Upper lobe of left lung (tissue), 6 donors: ENCODE data around the gene CEBPE. TPM values are rescaled to one million over a fixed set of nuclear protein-coding genes. Genes with fewer than 3 reads are reported as not detected.
A peak's percentile ranks its signal among the peaks of the same experiment; 100 is the strongest.

Experiments used
- ATAC-seq, 2 donors: fragments of 200-7000 bp; cut with Tn5 transposase; one replicate each; pipeline ENCODE4 v1.9.1; 2022; ENCODE audit warnings: mild to moderate bottlenecking in 2 of 2, moderate library complexity in 2 of 2; ENCODE audit not compliant: low FRiP score in 2 of 2
- DNase-seq, 2 donors: peaks; one replicate each; pipeline ENCODE4 v3.0.0-alpha.2; 2019 to 2020
- H3K27ac ChIP-seq, 4 donors: fragments of 200-600 bp; sonication (generic); one replicate each; pipeline ENCODE4 v1.5.1; 2016 to 2019
- H3K27me3 ChIP-seq, 4 donors: fragments of 200-600 bp; sonication (generic); one replicate each; pipeline ENCODE4 v1.5.1; 2017 to 2019
- H3K36me3 ChIP-seq, 4 donors: fragments of 200-600 bp; sonication (generic); one replicate each; pipeline ENCODE4 v1.5.1; 2016 to 2019
- H3K4me1 ChIP-seq, 4 donors: fragments of 200-600 bp; sonication (generic); one replicate each; pipeline ENCODE4 v1.5.1; 2018 to 2019
- H3K4me3 ChIP-seq, 4 donors: fragments of 200-600 bp; sonication (generic); one replicate each; pipeline ENCODE4 v1.5.1; 2017 to 2019; ENCODE audit warnings: mild to moderate bottlenecking in 2 of 4, moderate library complexity in 1 of 4
- H3K9me3 ChIP-seq, 4 donors: fragments of 200-600 bp; sonication (generic); one replicate each; pipeline ENCODE4 v1.5.1; 2018 to 2019
- CTCF ChIP-seq, 6 experiments: fragments of 450-650 bp in 4 of 6; fragments of 200-600 bp in 2 of 6; sonication (generic) in 2 of 6; IDR thresholded peaks; one replicate each; pipeline ENCODE4 v1.5.1; 2016 to 2019; ENCODE audit warnings: antibody characterized with exemption in 6 of 6
- EP300 ChIP-seq, 4 donors: sonication (generic); formaldehyde crosslinking; IDR thresholded peaks; one replicate each; pipeline ENCODE4 v1.5.1; 2017; ENCODE audit warnings: antibody characterized with exemption in 4 of 4, control low read depth in 2 of 4
- POLR2A ChIP-seq, 4 donors: fragments of 450-650 bp; IDR thresholded peaks; one replicate each; pipeline ENCODE4 v1.5.1; 2016 to 2017; ENCODE audit warnings: antibody characterized with exemption in 4 of 4, mild to moderate bottlenecking in 2 of 4
- POLR2AphosphoS5 ChIP-seq, 2 donors: sonication (generic); formaldehyde crosslinking; IDR thresholded peaks; one replicate each; pipeline ENCODE4 v1.5.1; 2017; ENCODE audit warnings: antibody characterized with exemption in 2 of 2
- WGBS, 2 donors: methylation state at CpG; one replicate each; pipeline ENCODE4 v1.1.5; 2017 to 2018; 5-methylcytosine and 5-hydroxymethylcytosine counted together
- total RNA-seq, 6 donors: library from RNA; depleted of rRNA in 4 of 6; stranded (reverse); fragments of >200 nt in 4 of 6; gene quantifications; one replicate each; pipeline versions ENCODE4 v1.1.0 to v1.2.1, GENCODE V29; 2016 to 2021
- donor health status: DM: no; HTN: no; CAD: no; lungs with moderate emphysema.
- donor health status: DM: no; HTN: yes; CAD: no; lungs with severe emphysema.

Gene CEBPE
- total RNA-seq, 6 donors from 2014 or later = 0.31 to 0.77 TPM; not detected in 4

GRCh38 chr14:23115039-23115731 is 3.9 kb downstream of the CEBPE start:
- no peaks in the 10 kb centered on the region for H3K36me3 ChIP-seq
- H3K27me3 ChIP-seq = no peaks in the 10 kb centered on the region
- no peak overlapping the region for H3K4me3 ChIP-seq
- H3K9me3 ChIP-seq = no peaks in the 10 kb centered on the region
- TF ChIP-seq POLR2AphosphoS5 (IDR thresholded peaks at IDR 0.05) (peak in 1 of 2 donors; percentile 79), CTCF (IDR thresholded peaks at IDR 0.05) (no peak), POLR2A (IDR thresholded peaks at IDR 0.05) (no peak), EP300 (IDR thresholded peaks at IDR 0.05) (peak in 2 of 4 donors; percentile 58 to 92)
- DNase-seq (peak in 1 of 2 donors; percentile 84), ATAC-seq (peak; percentile 72 to 84)
- 52 to 58% methylated on average over 10 of the region's 10 CpGs for WGBS, 2 donors
- H3K4me1 ChIP-seq = peaks cover 3 to 37% (median 28%) of the 10 kb centered on the region in 4 donors
- H3K27ac ChIP-seq = no peak overlapping the region

- ATAC-seq (peak; percentile 2 to 27), DNase-seq (no peak)
- no peaks in the 10 kb centered on the region for H3K27me3 ChIP-seq
- H3K36me3 ChIP-seq = no peaks in the 10 kb centered on the region
- no peaks in the 10 kb centered on the region for H3K9me3 ChIP-seq
- peak overlapping the region in 2 of 4 donors; percentile 18 to 21 for H3K27ac ChIP-seq
- TF ChIP-seq EP300 (IDR thresholded peaks at IDR 0.05) = no peak
- TF ChIP-seq CTCF (IDR thresholded peaks at IDR 0.05) = no peak
- TF ChIP-seq POLR2A (IDR thresholded peaks at IDR 0.05) = no peak
- no peak for TF ChIP-seq POLR2AphosphoS5 (IDR thresholded peaks at IDR 0.05)
- 47 to 77% methylated on average over 4 of the region's 4 CpGs for WGBS, 2 donors
- H3K4me1 ChIP-seq = peaks cover 3 to 31% (median 24%) of the 10 kb centered on the region in 4 donors
- no peak overlapping the region for H3K4me3 ChIP-seq
Measured at GRCh38 chr14:23114669-23115038, 4.4 kb downstream of the CEBPE start.

GRCh38 chr14:23114120-23114458 is 5.0 kb downstream of the CEBPE start:
- TF ChIP-seq POLR2AphosphoS5 (IDR thresholded peaks at IDR 0.05) = no peak
- no peak for TF ChIP-seq EP300 (IDR thresholded peaks at IDR 0.05)
- no peak for TF ChIP-seq CTCF (IDR thresholded peaks at IDR 0.05)
- no peak for TF ChIP-seq POLR2A (IDR thresholded peaks at IDR 0.05)
- H3K27me3 ChIP-seq = no peaks in the 10 kb centered on the region
- WGBS, 2 donors = 58 to 79% methylated on average over 5 of the region's 5 CpGs

GRCh38 chr14:23113431-23114119 is 5.5 kb downstream of the CEBPE start:
- H3K4me1 ChIP-seq = peaks cover 3 to 26% (median 21%) of the 10 kb centered on the region in 4 donors
- H3K36me3 ChIP-seq = no peaks in the 10 kb centered on the region
- DNase-seq = no peak
- no peaks in the 10 kb centered on the region for H3K9me3 ChIP-seq
- H3K27ac ChIP-seq = no peak overlapping the region
- 51 to 69% methylated on average over 4 to 7 of the region's 10 CpGs for WGBS, 2 donors
- H3K27me3 ChIP-seq = no peaks in the 10 kb centered on the region
- H3K4me3 ChIP-seq = no peak overlapping the region
- TF ChIP-seq POLR2A (IDR thresholded peaks at IDR 0.05) (no peak), POLR2AphosphoS5 (IDR thresholded peaks at IDR 0.05) (no peak), EP300 (IDR thresholded peaks at IDR 0.05) (no peak), CTCF (IDR thresholded peaks at IDR 0.05) (no peak)
- ATAC-seq = peak in 1 of 2 donors; percentile 13

More at GRCh38 chr14:23114120-23114458, 5.0 kb downstream of the CEBPE start:
- Histone ChIP-seq H3K36me3 (no peaks in the 10 kb centered on the region), H3K27ac (no peak overlapping the region), H3K9me3 (no peaks in the 10 kb centered on the region), H3K4me1 (peaks cover 3 to 26% (median 23%) of the 10 kb centered on the region in 4 donors), H3K4me3 (no peak overlapping the region)
- no peak for ATAC-seq
- DNase-seq = no peak
